T-helper 9 cell (primary cell): ENCODE results near the gene ANGEL1.
A peak's percentile ranks its signal among the peaks of the same experiment; 100 is the strongest.

Experiments used
- DNase-seq: peaks from one replicate; pipeline ENCODE4 v3.0.0-alpha.2; 2020

The ANGEL1 gene

GRCh38 chr14:76820700-76821099, 8.0 kb upstream of the ANGEL1 start:
- no peak for DNase-seq

GRCh38 chr14:76814726-76815645, 2.3 kb upstream of the ANGEL1 start:
- DNase-seq: no peak

GRCh38 chr14:76812093-76812421, 625 bp downstream of the ANGEL1 start:
- DNase-seq: no peak

GRCh38 chr14:76811561-76811960, 1.1 kb downstream of the ANGEL1 start:
- DNase-seq: no peak

GRCh38 chr14:76810953-76811400, 1.7 kb downstream of the ANGEL1 start:
- no peak for DNase-seq

GRCh38 chr14:76810525-76810924, 2.2 kb downstream of the ANGEL1 start:
- DNase-seq: no peak

- DNase-seq: no peak
These were observed 3.7 kb downstream of the ANGEL1 start for GRCh38 chr14:76808990-76809389.

GRCh38 chr14:76808011-76808410, 4.7 kb downstream of the ANGEL1 start:
- no peak for DNase-seq

GRCh38 chr14:76806446-76806845, 6.2 kb downstream of the ANGEL1 start:
- no peak for DNase-seq

- no peak for DNase-seq
These were observed 18.7 kb downstream of the ANGEL1 start for GRCh38 chr14:76793956-76794355.

- DNase-seq: no peak
These were observed 19.4 kb downstream of the ANGEL1 start for GRCh38 chr14:76793324-76793723.

GRCh38 chr14:76792422-76792821, 20.3 kb downstream of the ANGEL1 start:
- no peak for DNase-seq

GRCh38 chr14:76786601-76787000, 26.1 kb downstream of the ANGEL1 start:
- no peak for DNase-seq

GRCh38 chr14:76784881-76785280, 27.8 kb downstream of the ANGEL1 start:
- DNase-seq: peak; percentile 52

GRCh38 chr14:76784266-76784874, 28.3 kb downstream of the ANGEL1 start:
- no peak for DNase-seq

- DNase-seq: no peak
These were observed 29.7 kb downstream of the ANGEL1 start for GRCh38 chr14:76782885-76783566.

- DNase-seq: no peak
These were observed 30.4 kb downstream of the ANGEL1 start for GRCh38 chr14:76782115-76782884.

GRCh38 chr14:76781648-76782051, 31.0 kb downstream of the ANGEL1 start:
- DNase-seq: no peak

GRCh38 chr14:76780875-76781647, 31.6 kb downstream of the ANGEL1 start:
- DNase-seq: no peak

- no peak for DNase-seq
These were observed 32.3 kb downstream of the ANGEL1 start for GRCh38 chr14:76780360-76780759.

- no peak for DNase-seq
These were observed 32.7 kb downstream of the ANGEL1 start for GRCh38 chr14:76780058-76780345.
